ENCODE measurements around the gene TBXA2R.

DNA sequence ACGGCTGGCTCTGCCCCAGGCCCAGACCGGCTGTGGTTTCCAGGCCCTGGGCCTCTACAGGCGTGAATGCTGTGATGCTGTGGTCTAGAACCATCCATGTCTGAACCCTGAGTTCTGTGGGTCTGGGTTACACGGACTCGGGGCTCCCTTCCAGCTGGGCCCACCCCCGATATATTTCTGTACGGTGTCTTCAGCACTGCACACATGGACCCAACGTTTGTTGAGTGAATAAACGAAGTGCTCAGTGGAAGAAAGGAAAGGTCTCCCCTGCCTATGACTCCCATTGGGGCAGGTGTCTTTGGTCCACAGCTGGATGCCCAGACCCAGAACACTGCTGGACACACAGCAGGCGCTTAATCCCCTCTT is 61.0 kb downstream of the TBXA2R start:
- TF ChIP-seq EZH2 (IDR thresholded peaks at IDR 0.05; ENCODE audit: insufficient read depth, poor library complexity, severe bottlenecking) (no peak), EZH2phosphoT487 (IDR thresholded peaks at IDR 0.05; ENCODE audit: insufficient read depth, low read depth) (no peak)
